HepG2 (cell line): Measurements from ENCODE around the gene MYH9. TPM values are rescaled to one million over a fixed set of nuclear protein-coding genes. Genes with fewer than 3 reads are reported as not detected.

Experiments used
- FOXO1 ChIP-seq: sonication (generic); formaldehyde crosslinking; IDR thresholded peaks from 2 replicates; pipeline ENCODE4 v1.4.0; 2020; ENCODE audit warnings: missing genetic modification reagents
- KDM5B ChIP-seq: sonication (generic); formaldehyde crosslinking; IDR thresholded peaks from 2 replicates; pipeline ENCODE4 v1.4.0; 2020; ENCODE audit warnings: missing genetic modification reagents, mild to moderate bottlenecking, borderline replicate concordance
- NBN ChIP-seq: fragments of 450-650 bp; conservative IDR thresholded peaks from 2 replicates; pipeline ENCODE4 v1.6.1; 2017
- NCOR1 ChIP-seq: fragments of 200-600 bp; sonication (generic); IDR thresholded peaks from 2 replicates; pipeline ENCODE4 v1.7.0; 2017; ENCODE audit warnings: antibody characterized with exemption, low read length, borderline replicate concordance
- NFE2L2 ChIP-seq: fragments of 150-350 bp; IDR thresholded peaks from 2 replicates; pipeline ENCODE4 v1.6.1; 2014; ENCODE audit warnings: low read length
- NR1H2 ChIP-seq: sonication (generic); formaldehyde crosslinking; IDR thresholded peaks from 2 replicates; pipeline ENCODE4 v1.8.1; 2022; ENCODE audit warnings: low read depth, missing genetic modification reagents, borderline replicate concordance
- PAWR ChIP-seq: sonication (generic); formaldehyde crosslinking; IDR thresholded peaks from 2 replicates; pipeline ENCODE4 v1.4.0; 2020; ENCODE audit warnings: missing genetic modification reagents, mild to moderate bottlenecking, borderline replicate concordance
- POLR2AphosphoS5 ChIP-seq: IDR thresholded peaks from 2 replicates; pipeline ENCODE4 v1.6.1; 2012; ENCODE audit warnings: low read depth, low read length
- PPARG ChIP-seq: conservative IDR thresholded peaks from 2 replicates; pipeline ENCODE4 v1.6.1; 2016; ENCODE audit warnings: missing biosample characterization, missing genetic modification reagents
- RXRB ChIP-seq: IDR thresholded peaks from 2 replicates; pipeline ENCODE4 v1.6.1; 2016; ENCODE audit warnings: borderline replicate concordance, missing genetic modification reagents, missing compliant biosample characterization
- SP4 ChIP-seq: sonication (generic); formaldehyde crosslinking; IDR thresholded peaks from 2 replicates; pipeline ENCODE4 v1.8.1; 2023; ENCODE audit warnings: mild to moderate bottlenecking, missing genetic modification reagents
- TBL1XR1 ChIP-seq: fragments of 150-350 bp; IDR thresholded peaks from 2 replicates; pipeline ENCODE4 v1.6.1; 2014; ENCODE audit warnings: borderline replicate concordance, low read length; ENCODE audit not compliant: partially characterized antibody
- TOPORS ChIP-seq: sonication (generic); formaldehyde crosslinking; IDR thresholded peaks from 2 replicates; pipeline ENCODE4 v1.8.0; 2023; ENCODE audit warnings: mild to moderate bottlenecking, missing genetic modification reagents
- TP53 ChIP-seq: sonication (generic); formaldehyde crosslinking; conservative IDR thresholded peaks from 2 replicates; pipeline ENCODE4 v1.4.0; 2020; ENCODE audit warnings: missing genetic modification reagents
- ZEB1 ChIP-seq: IDR thresholded peaks from 2 replicates; pipeline ENCODE4 v1.6.1; 2012; ENCODE audit warnings: mild to moderate bottlenecking, low read depth, inconsistent platforms; ENCODE audit not compliant: insufficient replicate concordance
- ZNF232 ChIP-seq: sonication (generic); formaldehyde crosslinking; IDR thresholded peaks from 2 replicates; pipeline ENCODE4 v1.4.0; 2020; ENCODE audit warnings: missing genetic modification reagents, borderline replicate concordance
- ZNF615 ChIP-seq: sonication (generic); formaldehyde crosslinking; IDR thresholded peaks from 2 replicates; pipeline ENCODE4 v1.5.0; 2020; ENCODE audit warnings: mild to moderate bottlenecking, missing genetic modification reagents, borderline replicate concordance
- ZNF720 ChIP-seq: sonication (generic); formaldehyde crosslinking; IDR thresholded peaks from 2 replicates; pipeline ENCODE4 v1.4.0; 2020; ENCODE audit warnings: missing genetic modification reagents
- ZNF780A ChIP-seq: sonication (generic); formaldehyde crosslinking; IDR thresholded peaks from 2 replicates; pipeline ENCODE4 v1.8.0; 2022; ENCODE audit warnings: mild to moderate bottlenecking, missing genetic modification reagents, moderate library complexity
- ZSCAN31 ChIP-seq: sonication (generic); formaldehyde crosslinking; IDR thresholded peaks from 2 replicates; pipeline ENCODE4 v1.5.0; 2020; ENCODE audit warnings: low read depth, mild to moderate bottlenecking, missing genetic modification reagents
- polyA plus RNA-seq, 8 experiments: library from polyadenylated mRNA; depleted of rRNA in 3 of 8; stranded (reverse) in 7 of 8; unstranded in 1 of 8; fragments of >200 nt; fragmentation: Illumina TruSeq in 4 of 8; extraction: Trizol in 4 of 8; gene quantifications; 2 replicates each; pipeline versions ENCODE4 v1.2.1 to v1.2.3, GENCODE V29; 2011 to 2016; ENCODE audit warnings: low read depth in 4 of 8, missing spikeins in 1 of 8, mixed read lengths in 1 of 8; ENCODE audit not compliant: insufficient read depth in 1 of 8
- total RNA-seq, 5 experiments: library from RNA; depleted of rRNA; stranded (reverse); fragments of >200 nt; fragmentation: Illumina TruSeq; extraction: Trizol; gene quantifications; 2 replicates each; pipeline ENCODE4 v1.2.3, GENCODE V29; 2016; ENCODE audit warnings: low read depth in 1 of 5
- TF ChIP-seq, protein P1 (sequence below): sonication (generic); formaldehyde crosslinking; IDR thresholded peaks from 2 replicates; pipeline ENCODE4 v1.4.0; 2020; ENCODE audit warnings: mild to moderate bottlenecking, missing genetic modification reagents
- TF ChIP-seq, protein P2 (sequence below): sonication (generic); formaldehyde crosslinking; IDR thresholded peaks from 2 replicates; pipeline ENCODE4 v1.4.0; 2020; ENCODE audit warnings: low read depth, mild to moderate bottlenecking, missing genetic modification reagents

Gene MYH9
- total and polyA plus RNA-seq, 2 of the 13 experiments (the other 11 are each of a cell fraction or from before 2014, with no cell fraction given), result 50.7 to 98.5 TPM

DNA sequence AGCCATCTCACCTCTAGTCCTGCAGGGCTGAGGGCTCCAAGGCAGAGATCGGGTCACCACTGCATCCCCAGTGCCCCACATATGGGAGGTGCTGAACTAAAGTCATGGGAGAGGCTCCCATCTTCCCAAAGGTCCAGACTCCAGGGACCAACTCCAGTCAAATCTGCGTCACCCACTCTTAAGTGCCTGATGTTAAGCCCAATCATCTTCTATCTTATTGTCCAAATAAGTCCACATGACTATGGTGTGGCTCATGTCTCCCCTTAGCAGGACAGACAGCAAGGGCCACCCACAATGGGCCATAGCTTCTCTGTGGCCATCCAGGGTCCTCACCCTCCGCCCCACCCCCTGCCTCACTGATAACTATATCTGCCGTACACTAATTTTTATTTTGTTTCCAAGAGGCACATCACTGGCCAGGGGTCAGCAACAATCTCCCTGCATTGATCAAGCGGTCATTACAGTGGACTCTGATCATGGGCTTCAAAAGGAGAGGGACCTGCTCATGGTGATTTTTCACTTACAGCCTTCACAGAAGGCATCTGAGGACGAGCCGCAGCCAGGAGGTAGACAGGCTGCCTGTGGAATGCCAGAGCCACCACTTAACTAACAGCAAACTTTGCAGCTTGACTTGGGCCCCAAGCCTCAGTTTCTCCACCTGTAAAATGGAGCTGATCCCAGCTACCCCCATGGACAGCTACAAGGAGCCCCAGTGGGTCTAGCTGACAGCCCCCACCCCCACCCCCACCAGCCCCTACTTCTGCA, 23.3 kb downstream of the MYH9 start (continued):
- no peak for TF ChIP-seq PAWR (CRISPR knock-in tag)
- TF ChIP-seq ZSCAN31 (CRISPR knock-in tag), result no peak
- TF ChIP-seq NFE2L2, result no peak
- TF ChIP-seq NR1H2 (CRISPR knock-in tag), result no peak
- no peak for TF ChIP-seq NBN
- TF ChIP-seq POLR2AphosphoS5, result no peak
- TF ChIP-seq TP53 (CRISPR knock-in tag), result no peak
- no peak for TF ChIP-seq PPARG (CRISPR knock-in tag)
- TF ChIP-seq, protein P1, sequence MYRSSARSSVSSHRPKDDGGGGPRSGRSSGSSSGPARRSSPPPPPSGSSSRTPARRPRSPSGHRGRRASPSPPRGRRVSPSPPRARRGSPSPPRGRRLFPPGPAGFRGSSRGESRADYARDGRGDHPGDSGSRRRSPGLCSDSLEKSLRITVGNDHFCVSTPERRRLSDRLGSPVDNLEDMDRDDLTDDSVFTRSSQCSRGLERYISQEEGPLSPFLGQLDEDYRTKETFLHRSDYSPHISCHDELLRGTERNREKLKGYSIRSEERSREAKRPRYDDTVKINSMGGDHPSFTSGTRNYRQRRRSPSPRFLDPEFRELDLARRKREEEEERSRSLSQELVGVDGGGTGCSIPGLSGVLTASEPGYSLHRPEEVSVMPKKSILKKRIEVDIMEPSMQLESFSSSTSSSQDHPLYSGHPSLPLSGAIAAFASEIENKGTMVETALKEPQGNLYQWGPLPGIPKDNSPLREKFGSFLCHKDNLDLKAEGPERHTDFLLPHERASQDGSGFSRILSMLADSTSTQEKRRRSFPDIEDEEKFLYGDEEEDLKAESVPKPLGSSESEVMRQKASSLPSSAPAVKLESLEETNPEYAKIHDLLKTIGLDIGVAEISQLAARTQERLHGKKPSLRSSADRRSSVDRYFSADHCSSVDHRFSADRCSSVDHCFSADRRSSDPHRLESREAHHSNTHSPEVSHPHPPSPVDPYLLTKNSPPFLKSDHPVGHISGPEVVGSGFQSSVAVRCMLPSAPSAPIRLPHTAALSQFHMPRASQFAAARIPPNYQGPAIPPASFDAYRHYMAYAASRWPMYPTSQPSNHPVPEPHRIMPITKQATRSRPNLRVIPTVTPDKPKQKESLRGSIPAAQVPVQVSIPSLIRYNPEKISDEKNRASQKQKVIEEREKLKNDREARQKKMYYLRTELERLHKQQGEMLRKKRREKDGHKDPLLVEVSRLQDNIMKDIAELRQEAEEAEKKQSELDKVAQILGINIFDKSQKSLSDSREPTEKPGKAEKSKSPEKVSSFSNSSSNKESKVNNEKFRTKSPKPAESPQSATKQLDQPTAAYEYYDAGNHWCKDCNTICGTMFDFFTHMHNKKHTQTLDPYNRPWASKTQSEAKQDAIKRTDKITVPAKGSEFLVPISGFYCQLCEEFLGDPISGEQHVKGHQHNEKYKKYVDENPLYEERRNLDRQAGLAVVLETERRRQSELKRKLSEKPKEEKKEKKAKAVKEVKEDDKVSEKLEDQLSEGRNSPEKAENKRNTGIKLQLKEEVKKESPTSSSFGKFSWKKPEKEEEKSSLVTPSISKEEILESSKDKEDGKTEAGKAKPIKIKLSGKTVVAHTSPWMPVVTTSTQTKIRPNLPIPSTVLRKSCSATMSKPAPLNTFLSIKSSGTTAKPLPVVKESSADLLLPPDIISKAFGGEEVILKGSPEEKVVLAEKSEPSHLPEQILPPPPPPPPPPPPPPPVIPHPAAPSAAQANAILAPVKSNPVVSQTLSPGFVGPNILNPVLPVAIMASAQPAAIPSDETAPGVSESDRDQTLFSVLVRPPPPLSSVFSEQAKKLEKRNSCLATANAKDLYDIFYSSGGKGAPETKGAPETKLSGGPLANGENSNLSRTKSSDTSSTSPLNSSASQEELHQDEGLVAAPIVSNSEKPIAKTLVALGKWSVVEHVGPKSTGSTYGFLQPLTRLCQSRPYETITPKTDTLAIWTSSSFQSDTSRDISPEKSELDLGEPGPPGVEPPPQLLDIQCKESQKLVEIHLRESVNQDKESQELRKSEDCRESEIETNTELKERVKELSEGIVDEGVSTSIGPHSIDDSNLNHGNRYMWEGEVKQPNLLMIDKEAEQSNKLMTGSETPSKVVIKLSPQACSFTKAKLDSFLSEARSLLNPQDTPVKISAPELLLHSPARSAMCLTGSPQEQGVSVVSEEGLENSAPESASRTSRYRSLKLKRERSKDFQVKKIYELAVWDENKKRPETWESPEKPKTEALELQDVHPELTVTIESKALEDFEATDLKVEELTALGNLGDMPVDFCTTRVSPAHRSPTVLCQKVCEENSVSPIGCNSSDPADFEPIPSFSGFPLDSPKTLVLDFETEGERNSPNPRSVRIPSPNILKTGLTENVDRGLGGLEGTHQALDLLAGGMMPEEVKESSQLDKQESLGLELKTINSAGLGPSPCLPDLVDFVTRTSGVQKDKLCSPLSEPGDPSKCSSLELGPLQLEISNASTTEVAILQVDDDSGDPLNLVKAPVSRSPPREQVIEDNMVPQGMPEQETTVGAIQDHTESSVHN, result no peak
- peak; percentile 27; the same call in 1 of the 2 replicates for TF ChIP-seq RXRB (CRISPR knock-in tag)
- TF ChIP-seq TBL1XR1, result no peak
- no peak for TF ChIP-seq ZNF615 (CRISPR knock-in tag)
- TF ChIP-seq ZNF232 (CRISPR knock-in tag), result no peak
- 0 out of 2 replicates have a peak, but pooled peaks have one; percentile 5 for TF ChIP-seq KDM5B (CRISPR knock-in tag)
- TF ChIP-seq FOXO1 (CRISPR knock-in tag), result no peak
- no peak for TF ChIP-seq TOPORS
- TF ChIP-seq ZNF720 (CRISPR knock-in tag), result no peak
- no peak for TF ChIP-seq ZNF780A
- TF ChIP-seq, protein P2, sequence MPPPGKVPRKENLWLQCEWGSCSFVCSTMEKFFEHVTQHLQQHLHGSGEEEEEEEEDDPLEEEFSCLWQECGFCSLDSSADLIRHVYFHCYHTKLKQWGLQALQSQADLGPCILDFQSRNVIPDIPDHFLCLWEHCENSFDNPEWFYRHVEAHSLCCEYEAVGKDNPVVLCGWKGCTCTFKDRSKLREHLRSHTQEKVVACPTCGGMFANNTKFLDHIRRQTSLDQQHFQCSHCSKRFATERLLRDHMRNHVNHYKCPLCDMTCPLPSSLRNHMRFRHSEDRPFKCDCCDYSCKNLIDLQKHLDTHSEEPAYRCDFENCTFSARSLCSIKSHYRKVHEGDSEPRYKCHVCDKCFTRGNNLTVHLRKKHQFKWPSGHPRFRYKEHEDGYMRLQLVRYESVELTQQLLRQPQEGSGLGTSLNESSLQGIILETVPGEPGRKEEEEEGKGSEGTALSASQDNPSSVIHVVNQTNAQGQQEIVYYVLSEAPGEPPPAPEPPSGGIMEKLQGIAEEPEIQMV, result no peak
- TF ChIP-seq SP4, result no peak
- TF ChIP-seq NCOR1, result peak; percentile 37; the same call in 1 of the 2 replicates
- TF ChIP-seq ZEB1, result no peak
